Measurements from ENCODE around the gene HSDL2. TPM values are rescaled to one million over a fixed set of nuclear protein-coding genes. Genes with fewer than 3 reads are reported as not detected.

HSDL2 gene
- total and polyA plus RNA-seq, 7 experiments from 2014 or later = 9.2 to 24.6 (median 15.5) TPM

- DNase-seq (no peak), ATAC-seq (no peak)
- Histone ChIP-seq H3K36me3 (ENCODE audit: control insufficient read depth in 2 of 3, insufficient read depth in 3 of 3, low read length in 3 of 3) (no peaks in the 10 kb centered on the region), H3K4me1 (ENCODE audit: control insufficient read depth in 2 of 2, insufficient read depth in 2 of 2, low read length in 2 of 2) (no peaks in the 10 kb centered on the region), H3K27ac (ENCODE audit: low read depth, low read length) (no peak overlapping the region), H3K9me3 (ENCODE audit: control insufficient read depth in 2 of 3, low read length in 3 of 3) (no peaks in the 10 kb centered on the region), H3K27me3 (ENCODE audit: control insufficient read depth in 2 of 2, insufficient read depth in 2 of 2, low read length in 2 of 2) (no peaks in the 10 kb centered on the region), H3K4me3 (ENCODE audit: low read length) (no peak overlapping the region)
- CTCF ChIA-PET = no interaction called here
- H3K9me3 Mint-ChIP-seq = no peaks in the 10 kb centered on the region
- intact Hi-C loops (cut with micrococcal nuclease) = no loop called here
- POLR2A ChIA-PET = no interaction called here
- no peak overlapping the region for H3K4me3 Mint-ChIP-seq
- no peaks in the 10 kb centered on the region for H3K27me3 Mint-ChIP-seq
- H3K27ac Mint-ChIP-seq = no peak overlapping the region
- H3K4me1 Mint-ChIP-seq = peaks cover 0 to 10% (median 0%) of the 10 kb centered on the region in 7 donors
- H3K36me3 Mint-ChIP-seq = peaks cover 0 to 14% (median 3%) of the 10 kb centered on the region in 5 donors
Measured at GRCh38 chr9:112447283-112447761, 67.4 kb downstream of the HSDL2 start.

- H3K4me3 ChIP-seq (ENCODE audit: low read length) = no peak overlapping the region
- Mint-ChIP-seq H3K9me3 (peaks cover 0 to 7% (median 0%) of the 10 kb centered on the region in 11 donors), H3K27ac (no peak overlapping the region), H3K4me1 (peaks cover 0 to 2% (median 0%) of the 10 kb centered on the region in 7 donors), H3K27me3 (no peaks in the 10 kb centered on the region), H3K36me3 (peaks cover 9 to 48% (median 42%) of the 10 kb centered on the region in 5 donors), H3K4me3 (no peak overlapping the region)
- ChIA-PET POLR2A (no interaction called here), CTCF (no interaction called here)
- H3K27ac ChIP-seq (ENCODE audit: low read depth, low read length) = no peak overlapping the region
- H3K4me1 ChIP-seq (ENCODE audit: control insufficient read depth in 2 of 2, insufficient read depth in 2 of 2, low read length in 2 of 2) = no peaks in the 10 kb centered on the region
- no peak for DNase-seq
- H3K27me3 ChIP-seq (ENCODE audit: control insufficient read depth in 2 of 2, insufficient read depth in 2 of 2, low read length in 2 of 2) = no peaks in the 10 kb centered on the region
- intact Hi-C loops (cut with micrococcal nuclease) = no loop called here
- no peaks in the 10 kb centered on the region for H3K9me3 ChIP-seq (ENCODE audit: control insufficient read depth in 2 of 3, low read length in 3 of 3)
- peaks cover 0 to 11% (median 0%) of the 10 kb centered on the region in 3 experiments for H3K36me3 ChIP-seq (ENCODE audit: control insufficient read depth in 2 of 3, insufficient read depth in 3 of 3, low read length in 3 of 3)
- ATAC-seq = no peak
Measured at GRCh38 chr9:112462855-112463254, 82.9 kb downstream of the HSDL2 start.

GRCh38 chr9:112465352-112465751 lies 85.4 kb downstream of the HSDL2 start:
- ATAC-seq = no peak
- Histone ChIP-seq H3K27ac (ENCODE audit: low read depth, low read length) (no peak overlapping the region), H3K36me3 (ENCODE audit: control insufficient read depth in 2 of 3, insufficient read depth in 3 of 3, low read length in 3 of 3) (peaks cover 0 to 9% (median 0%) of the 10 kb centered on the region in 3 experiments), H3K9me3 (ENCODE audit: control insufficient read depth in 2 of 3, low read length in 3 of 3) (no peaks in the 10 kb centered on the region), H3K4me1 (ENCODE audit: control insufficient read depth in 2 of 2, insufficient read depth in 2 of 2, low read length in 2 of 2) (no peaks in the 10 kb centered on the region), H3K4me3 (ENCODE audit: low read length) (no peak overlapping the region), H3K27me3 (ENCODE audit: control insufficient read depth in 2 of 2, insufficient read depth in 2 of 2, low read length in 2 of 2) (no peaks in the 10 kb centered on the region)
- intact Hi-C loops (cut with micrococcal nuclease) = no loop called here
- H3K27me3 Mint-ChIP-seq = no peaks in the 10 kb centered on the region
- peaks cover 0 to 7% (median 0%) of the 10 kb centered on the region in 11 donors for H3K9me3 Mint-ChIP-seq
- ChIA-PET POLR2A (no interaction called here), CTCF (no interaction called here)
- H3K4me3 Mint-ChIP-seq = no peak overlapping the region
- peaks cover 10 to 46% (median 29%) of the 10 kb centered on the region in 5 donors for H3K36me3 Mint-ChIP-seq
- no peak overlapping the region for H3K27ac Mint-ChIP-seq
- peaks cover 0 to 2% (median 0%) of the 10 kb centered on the region in 7 donors for H3K4me1 Mint-ChIP-seq
- DNase-seq = no peak

- Mint-ChIP-seq H3K27me3 (no peaks in the 10 kb centered on the region), H3K4me3 (no peak overlapping the region), H3K9me3 (peaks cover 0 to 13% (median 3%) of the 10 kb centered on the region in 11 donors), H3K4me1 (peaks cover 0 to 1% (median 0%) of the 10 kb centered on the region in 7 donors), H3K27ac (no peak overlapping the region), H3K36me3 (peaks cover 2 to 52% (median 30%) of the 10 kb centered on the region in 5 donors)
- DNase-seq = no peak
- CTCF ChIA-PET = no interaction called here
- Histone ChIP-seq H3K27me3 (ENCODE audit: control insufficient read depth in 2 of 2, insufficient read depth in 2 of 2, low read length in 2 of 2) (no peaks in the 10 kb centered on the region), H3K27ac (ENCODE audit: low read depth, low read length) (no peak overlapping the region), H3K9me3 (ENCODE audit: control insufficient read depth in 2 of 3, low read length in 3 of 3) (no peaks in the 10 kb centered on the region), H3K4me3 (ENCODE audit: low read length) (no peak overlapping the region), H3K36me3 (ENCODE audit: control insufficient read depth in 2 of 3, insufficient read depth in 3 of 3, low read length in 3 of 3) (peaks cover 0 to 5% (median 0%) of the 10 kb centered on the region in 3 experiments), H3K4me1 (ENCODE audit: control insufficient read depth in 2 of 2, insufficient read depth in 2 of 2, low read length in 2 of 2) (no peaks in the 10 kb centered on the region)
- ATAC-seq = no peak
- POLR2A ChIA-PET = no interaction called here
- intact Hi-C loops (cut with micrococcal nuclease) = no loop called here
Measured at GRCh38 chr9:112472996-112473395, 93.1 kb downstream of the HSDL2 start.

GRCh38 chr9:112473986-112474385 lies 94.1 kb downstream of the HSDL2 start:
- Histone ChIP-seq H3K4me1 (ENCODE audit: control insufficient read depth in 2 of 2, insufficient read depth in 2 of 2, low read length in 2 of 2) (no peaks in the 10 kb centered on the region), H3K27me3 (ENCODE audit: control insufficient read depth in 2 of 2, insufficient read depth in 2 of 2, low read length in 2 of 2) (no peaks in the 10 kb centered on the region), H3K4me3 (ENCODE audit: low read length) (no peak overlapping the region), H3K36me3 (ENCODE audit: control insufficient read depth in 2 of 3, insufficient read depth in 3 of 3, low read length in 3 of 3) (peaks cover 0 to 5% (median 0%) of the 10 kb centered on the region in 3 experiments), H3K9me3 (ENCODE audit: control insufficient read depth in 2 of 3, low read length in 3 of 3) (no peaks in the 10 kb centered on the region), H3K27ac (ENCODE audit: low read depth, low read length) (no peak overlapping the region)
- CTCF ChIA-PET = no interaction called here
- Mint-ChIP-seq H3K4me1 (peaks cover 0 to 1% (median 0%) of the 10 kb centered on the region in 7 donors), H3K9me3 (peaks cover 0 to 20% (median 6%) of the 10 kb centered on the region in 11 donors), H3K36me3 (peaks cover 5 to 47% (median 34%) of the 10 kb centered on the region in 5 donors), H3K4me3 (no peak overlapping the region), H3K27ac (no peak overlapping the region), H3K27me3 (no peaks in the 10 kb centered on the region)
- ATAC-seq = no peak
- no peak for DNase-seq
- intact Hi-C loops (cut with micrococcal nuclease) = no loop called here
- POLR2A ChIA-PET = no interaction called here

GRCh38 chr9:112475318-112475717 lies 95.4 kb downstream of the HSDL2 start:
- Mint-ChIP-seq H3K36me3 (peaks cover 5 to 42% (median 37%) of the 10 kb centered on the region in 5 donors), H3K9me3 (peaks cover 0 to 21% (median 6%) of the 10 kb centered on the region in 11 donors), H3K27me3 (no peaks in the 10 kb centered on the region), H3K4me3 (no peak overlapping the region), H3K27ac (peak overlapping the region in 1 of 9 donors; percentile 6), H3K4me1 (peaks cover 0 to 1% (median 0%) of the 10 kb centered on the region in 7 donors)
- intact Hi-C loops (cut with micrococcal nuclease) = no loop called here
- no peak overlapping the region for H3K27ac ChIP-seq (ENCODE audit: low read depth, low read length)
- ATAC-seq (no peak), DNase-seq (no peak)
- POLR2A ChIA-PET = interaction anchor here (0.6 kb wide), 1 partner anchor 145 kb away, joined by 3 read pairs; no protein-coding TSS in a partner anchor
- peaks cover 0 to 5% (median 0%) of the 10 kb centered on the region in 3 experiments for H3K36me3 ChIP-seq (ENCODE audit: control insufficient read depth in 2 of 3, insufficient read depth in 3 of 3, low read length in 3 of 3)
- no peak overlapping the region for H3K4me3 ChIP-seq (ENCODE audit: low read length)
- CTCF ChIA-PET = no interaction called here
- no peaks in the 10 kb centered on the region for H3K9me3 ChIP-seq (ENCODE audit: control insufficient read depth in 2 of 3, low read length in 3 of 3)
- H3K27me3 ChIP-seq (ENCODE audit: control insufficient read depth in 2 of 2, insufficient read depth in 2 of 2, low read length in 2 of 2) = no peaks in the 10 kb centered on the region
- no peaks in the 10 kb centered on the region for H3K4me1 ChIP-seq (ENCODE audit: control insufficient read depth in 2 of 2, insufficient read depth in 2 of 2, low read length in 2 of 2)

GRCh38 chr9:112477330-112477729 lies 97.4 kb downstream of the HSDL2 start:
- H3K4me3 Mint-ChIP-seq = no peak overlapping the region
- ATAC-seq = no peak
- peaks cover 5 to 44% (median 39%) of the 10 kb centered on the region in 5 donors for H3K36me3 Mint-ChIP-seq
- H3K27ac Mint-ChIP-seq = no peak overlapping the region
- DNase-seq = no peak
- Histone ChIP-seq H3K27me3 (ENCODE audit: control insufficient read depth in 2 of 2, insufficient read depth in 2 of 2, low read length in 2 of 2) (no peaks in the 10 kb centered on the region), H3K27ac (ENCODE audit: low read depth, low read length) (no peak overlapping the region), H3K4me3 (ENCODE audit: low read length) (no peak overlapping the region), H3K36me3 (ENCODE audit: control insufficient read depth in 2 of 3, insufficient read depth in 3 of 3, low read length in 3 of 3) (peaks cover 0 to 5% (median 0%) of the 10 kb centered on the region in 3 experiments), H3K4me1 (ENCODE audit: control insufficient read depth in 2 of 2, insufficient read depth in 2 of 2, low read length in 2 of 2) (no peaks in the 10 kb centered on the region), H3K9me3 (ENCODE audit: control insufficient read depth in 2 of 3, low read length in 3 of 3) (no peaks in the 10 kb centered on the region)
- peaks cover 0 to 3% (median 0%) of the 10 kb centered on the region in 7 donors for H3K4me1 Mint-ChIP-seq
- POLR2A ChIA-PET = interaction anchor here (1.4 kb wide), 1 partner anchor 9 kb away, joined by 7 read pairs; the partner anchor contains the start of gene KIAA1958
- H3K27me3 Mint-ChIP-seq = no peaks in the 10 kb centered on the region
- intact Hi-C loops (cut with micrococcal nuclease) = no loop called here
- CTCF ChIA-PET = no interaction called here
- peaks cover 0 to 21% (median 6%) of the 10 kb centered on the region in 11 donors for H3K9me3 Mint-ChIP-seq
